HepG2 (cell line): Measurements from ENCODE around the gene CHCHD6. TPM values are rescaled to one million over a fixed set of nuclear protein-coding genes. Genes with fewer than 3 reads are reported as not detected.

Source experiments
- CENPT ChIP-seq: sonication (generic); formaldehyde crosslinking; IDR thresholded peaks from 2 replicates; pipeline ENCODE4 v1.8.0; 2022; ENCODE audit warnings: low read depth, mild to moderate bottlenecking, moderate library complexity, missing genetic modification reagents
- HNRNPH1 ChIP-seq: fragments of 200-400 bp; formaldehyde crosslinking; optimal IDR thresholded peaks from 2 replicates; pipeline ENCODE3; 2017; ENCODE audit warnings: mild to moderate bottlenecking, low read depth, low read length
- MIXL1 ChIP-seq: IDR thresholded peaks from 2 replicates; pipeline ENCODE4 v1.6.1; 2016
- MZF1 ChIP-seq: sonication (generic); formaldehyde crosslinking; IDR thresholded peaks from 2 replicates; pipeline ENCODE4 v1.8.1; 2023; ENCODE audit warnings: mild to moderate bottlenecking, missing genetic modification reagents, borderline replicate concordance
- NR2F1 ChIP-seq, 2 experiments: fragments of 450-650 bp in 1 of 2; formaldehyde crosslinking in 1 of 2; IDR thresholded peaks; 2 replicates each; pipeline versions ENCODE4 v1.5.0 to v1.6.1; 2016 to 2020; ENCODE audit warnings: mild to moderate bottlenecking in 1 of 2, missing compliant biosample characterization in 1 of 2, missing genetic modification reagents in 1 of 2, moderate library complexity in 1 of 2
- SP1 ChIP-seq, 2 experiments: fragments of 450-650 bp in 1 of 2; sonication (generic) in 1 of 2; formaldehyde crosslinking in 1 of 2; IDR thresholded peaks; 2 replicates each; pipeline versions ENCODE4 v1.4.0 to v1.6.1; 2016 to 2020; ENCODE audit warnings: missing genetic modification reagents in 1 of 2
- SYNCRIP ChIP-seq: fragments of 200-400 bp; formaldehyde crosslinking; IDR thresholded peaks from 2 replicates; pipeline ENCODE4 v1.6.1; 2018; ENCODE audit warnings: mild to moderate bottlenecking, low read depth, low read length; ENCODE audit not compliant: insufficient read depth
- ZFX ChIP-seq: sonication (generic); formaldehyde crosslinking; IDR thresholded peaks from 2 replicates; pipeline ENCODE4 v1.4.0; 2020; ENCODE audit warnings: mild to moderate bottlenecking, low read depth, missing genetic modification reagents, moderate library complexity
- ZNF30 ChIP-seq: sonication (generic); formaldehyde crosslinking; IDR thresholded peaks from 2 replicates; pipeline ENCODE4 v1.5.0; 2020; ENCODE audit warnings: mild to moderate bottlenecking, missing genetic modification reagents
- ZNF780A ChIP-seq: sonication (generic); formaldehyde crosslinking; IDR thresholded peaks from 2 replicates; pipeline ENCODE4 v1.8.0; 2022; ENCODE audit warnings: mild to moderate bottlenecking, missing genetic modification reagents, moderate library complexity
- polyA plus RNA-seq, 8 experiments: library from polyadenylated mRNA; depleted of rRNA in 3 of 8; stranded (reverse) in 7 of 8; unstranded in 1 of 8; fragments of >200 nt; fragmentation: Illumina TruSeq in 4 of 8; extraction: Trizol in 4 of 8; gene quantifications; 2 replicates each; pipeline versions ENCODE4 v1.2.1 to v1.2.3, GENCODE V29; 2011 to 2016; ENCODE audit warnings: low read depth in 4 of 8, missing spikeins in 1 of 8, mixed read lengths in 1 of 8; ENCODE audit not compliant: insufficient read depth in 1 of 8
- total RNA-seq, 5 experiments: library from RNA; depleted of rRNA; stranded (reverse); fragments of >200 nt; fragmentation: Illumina TruSeq; extraction: Trizol; gene quantifications; 2 replicates each; pipeline ENCODE4 v1.2.3, GENCODE V29; 2016; ENCODE audit warnings: low read depth in 1 of 5
- TF ChIP-seq, protein P1 (sequence below): sonication (generic); formaldehyde crosslinking; IDR thresholded peaks from 2 replicates; pipeline ENCODE4 v1.5.1; 2020; ENCODE audit warnings: missing genetic modification reagents, mild to moderate bottlenecking, borderline replicate concordance
- TF ChIP-seq, protein P2 (sequence below): sonication (generic); formaldehyde crosslinking; IDR thresholded peaks from 2 replicates; pipeline ENCODE4 v1.4.0; 2020; ENCODE audit warnings: missing genetic modification reagents
- TF ChIP-seq, protein P3 (sequence below): sonication (generic); formaldehyde crosslinking; IDR thresholded peaks from 2 replicates; pipeline ENCODE4 v1.8.1; 2023; ENCODE audit warnings: missing genetic modification reagents, inconsistent platforms, borderline replicate concordance
- TF ChIP-seq, protein P4 (sequence below): sonication (generic); formaldehyde crosslinking; conservative IDR thresholded peaks from 2 replicates; pipeline ENCODE4 v1.5.0; 2020; ENCODE audit warnings: missing genetic modification reagents
- TF ChIP-seq, protein P5 (sequence below): sonication (generic); formaldehyde crosslinking; IDR thresholded peaks from 2 replicates; pipeline ENCODE4 v1.5.1; 2020; ENCODE audit warnings: missing genetic modification reagents, mild to moderate bottlenecking, borderline replicate concordance
- TF ChIP-seq, protein P6 (sequence below): fragments of 450-650 bp; IDR thresholded peaks from 2 replicates; pipeline ENCODE4 v1.6.1; 2017

Gene CHCHD6
- total and polyA plus RNA-seq, 2 of the 13 experiments (the other 11 are each of a cell fraction or from before 2014, with no cell fraction given) = 20.3 to 20.8 TPM

DNA sequence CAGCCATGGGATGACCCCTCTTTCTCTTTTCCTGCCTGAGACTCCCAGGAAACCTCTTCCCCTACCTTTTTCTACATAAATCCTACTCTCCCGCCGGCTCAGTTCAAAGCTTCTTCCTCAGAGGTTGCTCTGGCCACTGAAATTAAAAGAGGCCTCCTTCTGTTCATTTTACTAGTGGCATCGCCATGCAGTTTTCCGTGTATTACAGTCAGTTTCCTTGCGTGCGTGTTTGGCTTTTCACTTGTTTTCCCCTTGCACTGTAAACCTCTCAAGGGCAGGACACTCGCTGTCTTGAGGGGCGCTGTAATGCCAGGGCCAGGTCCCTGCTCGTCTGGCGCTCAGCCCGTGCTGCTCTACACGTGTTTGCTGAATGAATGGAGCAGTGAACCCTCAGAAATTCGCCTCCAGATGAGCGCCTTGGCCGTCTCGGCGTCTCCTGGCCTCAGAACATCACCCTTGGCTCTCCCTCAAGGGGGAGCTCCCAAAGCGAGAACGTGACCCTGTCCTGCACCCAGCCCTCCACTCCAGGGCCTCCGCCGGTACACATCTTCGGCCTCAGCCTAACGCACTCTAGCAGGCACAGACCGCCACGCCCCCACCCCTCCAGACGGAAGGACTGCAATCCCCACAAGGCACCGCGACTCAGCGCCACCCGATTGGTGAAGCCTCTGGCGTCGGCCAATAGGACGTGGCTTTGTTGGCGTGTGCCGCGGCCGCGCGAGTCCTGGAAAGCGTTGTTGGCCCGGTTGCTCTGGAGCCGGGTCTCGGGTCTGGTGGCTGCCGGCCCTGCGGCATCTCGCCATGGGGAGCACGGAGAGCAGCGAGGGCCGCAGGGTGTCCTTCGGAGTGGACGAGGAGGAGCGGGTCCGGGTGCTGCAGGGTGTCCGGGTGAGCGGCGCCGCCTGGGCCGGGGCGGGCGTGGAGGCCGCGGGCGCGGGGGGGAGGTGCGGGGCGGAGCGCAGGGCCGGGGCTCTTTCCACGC, at the start of gene CHCHD6 (continued):
- TF ChIP-seq, protein P1, sequence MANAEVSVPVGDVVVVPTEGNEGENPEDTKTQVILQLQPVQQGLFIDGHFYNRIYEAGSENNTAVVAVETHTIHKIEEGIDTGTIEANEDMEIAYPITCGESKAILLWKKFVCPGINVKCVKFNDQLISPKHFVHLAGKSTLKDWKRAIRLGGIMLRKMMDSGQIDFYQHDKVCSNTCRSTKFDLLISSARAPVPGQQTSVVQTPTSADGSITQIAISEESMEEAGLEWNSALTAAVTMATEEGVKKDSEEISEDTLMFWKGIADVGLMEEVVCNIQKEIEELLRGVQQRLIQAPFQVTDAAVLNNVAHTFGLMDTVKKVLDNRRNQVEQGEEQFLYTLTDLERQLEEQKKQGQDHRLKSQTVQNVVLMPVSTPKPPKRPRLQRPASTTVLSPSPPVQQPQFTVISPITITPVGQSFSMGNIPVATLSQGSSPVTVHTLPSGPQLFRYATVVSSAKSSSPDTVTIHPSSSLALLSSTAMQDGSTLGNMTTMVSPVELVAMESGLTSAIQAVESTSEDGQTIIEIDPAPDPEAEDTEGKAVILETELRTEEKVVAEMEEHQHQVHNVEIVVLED (CRISPR knock-in tag) = peak; percentile 79; the same call in 1 of the 2 replicates
- peak; percentile 98 for TF ChIP-seq ZFX (CRISPR knock-in tag)
- TF ChIP-seq MIXL1 = 0 out of 2 replicates have a peak, but pooled peaks have one; percentile 16
- TF ChIP-seq CENPT = 0 out of 2 replicates have a peak, but pooled peaks have one; percentile 41
- 0 out of 2 replicates have a peak, but pooled peaks have one; percentile 51 for TF ChIP-seq ZNF780A (CRISPR knock-in tag)
- TF ChIP-seq, protein P2, sequence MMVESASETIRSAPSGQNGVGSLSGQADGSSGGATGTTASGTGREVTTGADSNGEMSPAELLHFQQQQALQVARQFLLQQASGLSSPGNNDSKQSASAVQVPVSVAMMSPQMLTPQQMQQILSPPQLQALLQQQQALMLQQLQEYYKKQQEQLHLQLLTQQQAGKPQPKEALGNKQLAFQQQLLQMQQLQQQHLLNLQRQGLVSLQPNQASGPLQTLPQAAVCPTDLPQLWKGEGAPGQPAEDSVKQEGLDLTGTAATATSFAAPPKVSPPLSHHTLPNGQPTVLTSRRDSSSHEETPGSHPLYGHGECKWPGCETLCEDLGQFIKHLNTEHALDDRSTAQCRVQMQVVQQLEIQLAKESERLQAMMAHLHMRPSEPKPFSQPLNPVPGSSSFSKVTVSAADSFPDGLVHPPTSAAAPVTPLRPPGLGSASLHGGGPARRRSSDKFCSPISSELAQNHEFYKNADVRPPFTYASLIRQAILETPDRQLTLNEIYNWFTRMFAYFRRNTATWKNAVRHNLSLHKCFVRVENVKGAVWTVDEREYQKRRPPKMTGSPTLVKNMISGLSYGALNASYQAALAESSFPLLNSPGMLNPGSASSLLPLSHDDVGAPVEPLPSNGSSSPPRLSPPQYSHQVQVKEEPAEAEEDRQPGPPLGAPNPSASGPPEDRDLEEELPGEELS (CRISPR knock-in tag) = peak; percentile 53; the same call in 1 of the 2 replicates
- TF ChIP-seq NR2F1 (CRISPR knock-in tag; IDR thresholded peaks at IDR 0.05) = no peak
- TF ChIP-seq, protein P3, sequence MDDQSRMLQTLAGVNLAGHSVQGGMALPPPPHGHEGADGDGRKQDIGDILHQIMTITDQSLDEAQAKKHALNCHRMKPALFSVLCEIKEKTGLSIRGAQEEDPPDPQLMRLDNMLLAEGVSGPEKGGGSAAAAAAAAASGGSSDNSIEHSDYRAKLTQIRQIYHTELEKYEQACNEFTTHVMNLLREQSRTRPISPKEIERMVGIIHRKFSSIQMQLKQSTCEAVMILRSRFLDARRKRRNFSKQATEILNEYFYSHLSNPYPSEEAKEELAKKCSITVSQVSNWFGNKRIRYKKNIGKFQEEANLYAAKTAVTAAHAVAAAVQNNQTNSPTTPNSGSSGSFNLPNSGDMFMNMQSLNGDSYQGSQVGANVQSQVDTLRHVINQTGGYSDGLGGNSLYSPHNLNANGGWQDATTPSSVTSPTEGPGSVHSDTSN (CRISPR knock-in tag) = no peak
- no peak for TF ChIP-seq HNRNPH1
- no peak for TF ChIP-seq SYNCRIP
- no peak for TF ChIP-seq ZNF30 (CRISPR knock-in tag)
- TF ChIP-seq, protein P4, sequence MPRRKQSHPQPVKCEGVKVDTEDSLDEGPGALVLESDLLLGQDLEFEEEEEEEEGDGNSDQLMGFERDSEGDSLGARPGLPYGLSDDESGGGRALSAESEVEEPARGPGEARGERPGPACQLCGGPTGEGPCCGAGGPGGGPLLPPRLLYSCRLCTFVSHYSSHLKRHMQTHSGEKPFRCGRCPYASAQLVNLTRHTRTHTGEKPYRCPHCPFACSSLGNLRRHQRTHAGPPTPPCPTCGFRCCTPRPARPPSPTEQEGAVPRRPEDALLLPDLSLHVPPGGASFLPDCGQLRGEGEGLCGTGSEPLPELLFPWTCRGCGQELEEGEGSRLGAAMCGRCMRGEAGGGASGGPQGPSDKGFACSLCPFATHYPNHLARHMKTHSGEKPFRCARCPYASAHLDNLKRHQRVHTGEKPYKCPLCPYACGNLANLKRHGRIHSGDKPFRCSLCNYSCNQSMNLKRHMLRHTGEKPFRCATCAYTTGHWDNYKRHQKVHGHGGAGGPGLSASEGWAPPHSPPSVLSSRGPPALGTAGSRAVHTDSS = no peak
- TF ChIP-seq, protein P5, sequence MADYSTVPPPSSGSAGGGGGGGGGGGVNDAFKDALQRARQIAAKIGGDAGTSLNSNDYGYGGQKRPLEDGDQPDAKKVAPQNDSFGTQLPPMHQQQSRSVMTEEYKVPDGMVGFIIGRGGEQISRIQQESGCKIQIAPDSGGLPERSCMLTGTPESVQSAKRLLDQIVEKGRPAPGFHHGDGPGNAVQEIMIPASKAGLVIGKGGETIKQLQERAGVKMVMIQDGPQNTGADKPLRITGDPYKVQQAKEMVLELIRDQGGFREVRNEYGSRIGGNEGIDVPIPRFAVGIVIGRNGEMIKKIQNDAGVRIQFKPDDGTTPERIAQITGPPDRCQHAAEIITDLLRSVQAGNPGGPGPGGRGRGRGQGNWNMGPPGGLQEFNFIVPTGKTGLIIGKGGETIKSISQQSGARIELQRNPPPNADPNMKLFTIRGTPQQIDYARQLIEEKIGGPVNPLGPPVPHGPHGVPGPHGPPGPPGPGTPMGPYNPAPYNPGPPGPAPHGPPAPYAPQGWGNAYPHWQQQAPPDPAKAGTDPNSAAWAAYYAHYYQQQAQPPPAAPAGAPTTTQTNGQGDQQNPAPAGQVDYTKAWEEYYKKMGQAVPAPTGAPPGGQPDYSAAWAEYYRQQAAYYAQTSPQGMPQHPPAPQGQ = no peak
- TF ChIP-seq, protein P6, sequence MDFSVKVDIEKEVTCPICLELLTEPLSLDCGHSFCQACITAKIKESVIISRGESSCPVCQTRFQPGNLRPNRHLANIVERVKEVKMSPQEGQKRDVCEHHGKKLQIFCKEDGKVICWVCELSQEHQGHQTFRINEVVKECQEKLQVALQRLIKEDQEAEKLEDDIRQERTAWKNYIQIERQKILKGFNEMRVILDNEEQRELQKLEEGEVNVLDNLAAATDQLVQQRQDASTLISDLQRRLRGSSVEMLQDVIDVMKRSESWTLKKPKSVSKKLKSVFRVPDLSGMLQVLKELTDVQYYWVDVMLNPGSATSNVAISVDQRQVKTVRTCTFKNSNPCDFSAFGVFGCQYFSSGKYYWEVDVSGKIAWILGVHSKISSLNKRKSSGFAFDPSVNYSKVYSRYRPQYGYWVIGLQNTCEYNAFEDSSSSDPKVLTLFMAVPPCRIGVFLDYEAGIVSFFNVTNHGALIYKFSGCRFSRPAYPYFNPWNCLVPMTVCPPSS = no peak
- TF ChIP-seq MZF1 (CRISPR knock-in tag) = no peak
- TF ChIP-seq SP1 (IDR thresholded peaks at IDR 0.05) = no peak
- peak; percentile 35; the same call in 1 of the 2 replicates for TF ChIP-seq SP1 (CRISPR knock-in tag; IDR thresholded peaks at IDR 0.05)
